NT2/D1 (cell line): ENCODE measurements around the gene MC2R.

Experiments
- SUZ12 ChIP-seq: IDR thresholded peaks from 2 replicates; pipeline ENCODE4 v1.6.1; 2011; ENCODE audit not compliant: insufficient read length, insufficient read depth; ENCODE audit errors: extremely low read depth
- YY1 ChIP-seq: IDR thresholded peaks from 2 replicates; pipeline ENCODE4 v1.6.1; 2011; ENCODE audit not compliant: insufficient read length, insufficient read depth

DNA sequence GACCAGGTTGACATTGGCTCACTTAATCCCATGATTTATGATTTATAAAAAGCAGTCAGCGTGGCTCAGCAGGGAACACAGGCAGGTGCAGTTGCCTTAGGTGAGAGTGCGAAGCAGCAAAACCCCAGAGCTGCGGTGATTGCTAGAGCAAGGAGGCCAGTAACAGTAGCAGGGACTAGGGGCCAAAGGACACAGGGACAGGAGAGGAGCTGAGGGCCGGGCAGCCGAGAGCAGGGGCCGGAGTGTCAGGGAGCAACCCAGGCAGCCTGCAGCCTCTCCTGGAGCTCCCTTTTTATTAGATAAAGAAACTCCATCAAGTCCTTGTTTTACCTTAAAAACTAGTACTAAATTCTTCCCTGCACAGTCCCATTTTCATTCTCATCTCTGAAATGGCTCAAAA is 4.3 kb downstream of the MC2R start:
- TF ChIP-seq YY1 (no peak), SUZ12 (no peak)
